Immature natural killer cell (primary cell): ENCODE results near the gene PRPSAP1. TPM values are rescaled to one million over a fixed set of nuclear protein-coding genes. Genes with fewer than 3 reads are reported as not detected.
"Not testable (repeated sequence)": the region's sequence is repeated elsewhere in the genome, so short reads cannot be mapped to it uniquely, and the experiment has no call there.

Source experiments
- DNase-seq, 3 donors: peaks; one replicate each; pipeline ENCODE4 v3.0.0; 2022; ENCODE audit warnings: mixed read lengths in 1 of 3
- H3K27ac Mint-ChIP-seq, 6 donors: one replicate each; pipeline ENCODE4 v1.8.0; 2020; ENCODE audit warnings: mixed read lengths in 6 of 6, mild to moderate bottlenecking in 5 of 6, inconsistent platforms in 4 of 6, moderate library complexity in 3 of 6
- H3K27me3 Mint-ChIP-seq, 3 donors: one replicate each; pipeline ENCODE4 v1.8.0; 2020 to 2021; ENCODE audit warnings: low read depth in 3 of 3, mild to moderate bottlenecking in 3 of 3, mixed read lengths in 3 of 3, moderate library complexity in 3 of 3, inconsistent platforms in 1 of 3
- H3K36me3 Mint-ChIP-seq, 3 donors: one replicate each; pipeline ENCODE4 v1.8.0; 2020; ENCODE audit warnings: mixed read lengths in 3 of 3, inconsistent platforms in 2 of 3, mild to moderate bottlenecking in 2 of 3
- H3K4me1 Mint-ChIP-seq, 2 donors: one replicate each; pipeline ENCODE4 v1.8.0; 2020; ENCODE audit warnings: inconsistent platforms in 2 of 2, mild to moderate bottlenecking in 2 of 2, mixed read lengths in 2 of 2, moderate library complexity in 1 of 2
- H3K4me3 Mint-ChIP-seq, 5 donors: one replicate each; pipeline ENCODE4 v1.8.0; 2020; ENCODE audit warnings: mild to moderate bottlenecking in 5 of 5, mixed read lengths in 5 of 5, inconsistent platforms in 3 of 5, moderate library complexity in 3 of 5
- H3K9me3 Mint-ChIP-seq, 6 donors: one replicate each; pipeline ENCODE4 v1.8.0; 2020; ENCODE audit warnings: mild to moderate bottlenecking in 6 of 6, mixed read lengths in 6 of 6, inconsistent platforms in 4 of 6, moderate library complexity in 3 of 6
- polyA plus RNA-seq, 3 donors: library from polyadenylated mRNA; unstranded; fragments of 300-500 nt; fragmentation: Illumina TruSeq; gene quantifications; one replicate each; pipeline ENCODE4 v1.2.3, GENCODE V29; 2021

Gene PRPSAP1
- polyA plus RNA-seq, 3 donors from 2014 or later, result 59.8 to 87.6 (median 75.5) TPM

GRCh38 chr17:76359776-76360175 lies 6.1 kb upstream of the PRPSAP1 start:
- not testable (repeated sequence) for H3K4me3 Mint-ChIP-seq, DNase-seq, H3K27me3 Mint-ChIP-seq, H3K36me3 Mint-ChIP-seq, H3K4me1 Mint-ChIP-seq, H3K27ac Mint-ChIP-seq, H3K9me3 Mint-ChIP-seq

- Mint-ChIP-seq H3K27me3 (peaks cover 2 to 7% (median 6%) of the 10 kb centered on the region in 3 donors), H3K4me3 (no peak overlapping the region), H3K36me3 (no peaks in the 10 kb centered on the region), H3K27ac (no peak overlapping the region), H3K9me3 (no peaks in the 10 kb centered on the region), H3K4me1 (peaks cover 2 to 4% of the 10 kb centered on the region in 2 donors)
- DNase-seq, result no peak
Measured at GRCh38 chr17:76359375-76359774, 5.7 kb upstream of the PRPSAP1 start.

- Mint-ChIP-seq H3K9me3 (no peaks in the 10 kb centered on the region), H3K27ac (no peak overlapping the region), H3K36me3 (no peaks in the 10 kb centered on the region), H3K4me1 (peaks cover 11 to 16% of the 10 kb centered on the region in 2 donors), H3K27me3 (peaks cover 2 to 7% (median 6%) of the 10 kb centered on the region in 3 donors), H3K4me3 (no peak overlapping the region)
- no peak for DNase-seq
Measured at GRCh38 chr17:76357597-76358158, 4.0 kb upstream of the PRPSAP1 start.

- Mint-ChIP-seq H3K36me3 (no peaks in the 10 kb centered on the region), H3K27me3 (peaks cover 2 to 8% (median 6%) of the 10 kb centered on the region in 3 donors), H3K27ac (no peak overlapping the region), H3K9me3 (no peaks in the 10 kb centered on the region), H3K4me1 (peaks cover 15 to 23% of the 10 kb centered on the region in 2 donors), H3K4me3 (no peak overlapping the region)
- no peak for DNase-seq
Measured at GRCh38 chr17:76356803-76357456, 3.2 kb upstream of the PRPSAP1 start.

GRCh38 chr17:76354747-76355310 lies 1.1 kb upstream of the PRPSAP1 start:
- Mint-ChIP-seq H3K36me3 (no peaks in the 10 kb centered on the region), H3K27ac (peak overlapping the region in 2 of 6 donors; percentile 23 to 96), H3K4me1 (peaks cover 19 to 28% of the 10 kb centered on the region in 2 donors), H3K27me3 (peaks cover 2 to 6% (median 5%) of the 10 kb centered on the region in 3 donors), H3K9me3 (no peaks in the 10 kb centered on the region), H3K4me3 (peak overlapping the region; percentile 72 to 98 (median 92))
- DNase-seq, result no peak

- Mint-ChIP-seq H3K36me3 (no peaks in the 10 kb centered on the region), H3K4me1 (peaks cover 19 to 28% of the 10 kb centered on the region in 2 donors), H3K4me3 (peak overlapping the region; percentile 91 to 100 (median 92)), H3K27me3 (peaks cover 2 to 6% (median 5%) of the 10 kb centered on the region in 3 donors), H3K9me3 (no peaks in the 10 kb centered on the region), H3K27ac (peak overlapping the region; percentile 96 to 100 (median 98))
- no peak for DNase-seq
Measured at GRCh38 chr17:76354317-76354729, 607 bp upstream of the PRPSAP1 start.

- Mint-ChIP-seq H3K27me3 (peaks cover 2 to 6% (median 5%) of the 10 kb centered on the region in 3 donors), H3K27ac (peak overlapping the region; percentile 70 to 100 (median 82)), H3K4me1 (peaks cover 19 to 28% of the 10 kb centered on the region in 2 donors), H3K9me3 (no peaks in the 10 kb centered on the region), H3K4me3 (peak overlapping the region; percentile 91 to 100 (median 92)), H3K36me3 (no peaks in the 10 kb centered on the region)
- peak in 2 of 3 donors; percentile 2 to 22 for DNase-seq
Measured at GRCh38 chr17:76353004-76353598, 615 bp downstream of the PRPSAP1 start.

- peak overlapping the region in 2 of 6 donors; percentile 33 to 52 for H3K27ac Mint-ChIP-seq
- peaks cover 4 to 11% (median 7%) of the 10 kb centered on the region in 3 donors for H3K36me3 Mint-ChIP-seq
- DNase-seq, result no peak
- no peaks in the 10 kb centered on the region for H3K9me3 Mint-ChIP-seq
- peaks cover 19 to 28% of the 10 kb centered on the region in 2 donors for H3K4me1 Mint-ChIP-seq
- H3K27me3 Mint-ChIP-seq, result peaks cover 2 to 5% (median 3%) of the 10 kb centered on the region in 3 donors
- peak overlapping the region; percentile 48 to 91 (median 90) for H3K4me3 Mint-ChIP-seq
Measured at GRCh38 chr17:76351526-76352071, 2.1 kb downstream of the PRPSAP1 start.

GRCh38 chr17:76350463-76350862 lies 3.3 kb downstream of the PRPSAP1 start:
- H3K27me3 Mint-ChIP-seq, result peaks cover 2 to 5% (median 3%) of the 10 kb centered on the region in 3 donors

GRCh38 chr17:76346936-76347335 lies 6.8 kb downstream of the PRPSAP1 start:
- not testable (repeated sequence) for H3K27me3 Mint-ChIP-seq, H3K4me1 Mint-ChIP-seq, H3K4me3 Mint-ChIP-seq, DNase-seq, H3K27ac Mint-ChIP-seq, H3K9me3 Mint-ChIP-seq
- H3K36me3 Mint-ChIP-seq, result peaks cover 16 to 31% (median 16%) of the 10 kb centered on the region in 3 donors

More at GRCh38 chr17:76350463-76350862, 3.3 kb downstream of the PRPSAP1 start:
- Mint-ChIP-seq H3K36me3 (peaks cover 10 to 23% (median 13%) of the 10 kb centered on the region in 3 donors), H3K4me1 (peaks cover 19 to 28% of the 10 kb centered on the region in 2 donors), H3K27ac (peak overlapping the region in 1 of 6 donors; percentile 3), H3K4me3 (peak overlapping the region in 1 of 5 donors; percentile 25), H3K9me3 (no peaks in the 10 kb centered on the region)
- DNase-seq, result no peak

- Mint-ChIP-seq H3K4me1 (no peaks in the 10 kb centered on the region), H3K27ac (no peak overlapping the region), H3K4me3 (no peak overlapping the region), H3K36me3 (peaks cover 17 to 33% (median 21%) of the 10 kb centered on the region in 3 donors), H3K9me3 (no peaks in the 10 kb centered on the region), H3K27me3 (peaks cover 0 to 2% (median 0%) of the 10 kb centered on the region in 3 donors)
- DNase-seq, result no peak
Measured at GRCh38 chr17:76345377-76345974, 8.2 kb downstream of the PRPSAP1 start.

- peaks cover 17 to 41% (median 21%) of the 10 kb centered on the region in 3 donors for H3K36me3 Mint-ChIP-seq
- H3K4me3 Mint-ChIP-seq, result no peak overlapping the region
- no peak overlapping the region for H3K27ac Mint-ChIP-seq
- peaks cover 3 to 4% of the 10 kb centered on the region in 2 donors for H3K4me1 Mint-ChIP-seq
- DNase-seq, result no peak
- no peaks in the 10 kb centered on the region for H3K9me3 Mint-ChIP-seq
- H3K27me3 Mint-ChIP-seq, result peaks cover 0 to 2% (median 0%) of the 10 kb centered on the region in 3 donors
Measured at GRCh38 chr17:76343106-76343505, 10.6 kb downstream of the PRPSAP1 start.

- no peaks in the 10 kb centered on the region for H3K9me3 Mint-ChIP-seq
- H3K36me3 Mint-ChIP-seq, result peaks cover 10 to 30% (median 13%) of the 10 kb centered on the region in 3 donors
- H3K27ac Mint-ChIP-seq, result no peak overlapping the region
- peaks cover 6 to 11% of the 10 kb centered on the region in 2 donors for H3K4me1 Mint-ChIP-seq
- H3K4me3 Mint-ChIP-seq, result no peak overlapping the region
- DNase-seq, result no peak
- H3K27me3 Mint-ChIP-seq, result no peaks in the 10 kb centered on the region
Measured at GRCh38 chr17:76341301-76341700, 12.4 kb downstream of the PRPSAP1 start.
